ENCODE results near the gene CNPY2.

- TF ChIP-seq CTCF (IDR thresholded peaks at IDR 0.05): no peak
- TF ChIP-seq HOXA7 (CRISPR knock-in tag; IDR thresholded peaks at IDR 0.05): no peak
- TF ChIP-seq ELK1 (IDR thresholded peaks at IDR 0.05; ENCODE audit: low read depth, low read length): no peak
- no peak for TF ChIP-seq POLR2A (IDR thresholded peaks at IDR 0.05; ENCODE audit: low read length)
- no peak for TF ChIP-seq MAFK (IDR thresholded peaks at IDR 0.05; ENCODE audit: partially characterized antibody)
- TF ChIP-seq HMGXB4 (CRISPR knock-in tag; IDR thresholded peaks at IDR 0.05; ENCODE audit: borderline replicate concordance): no peak
- TF ChIP-seq USF2 (IDR thresholded peaks at IDR 0.05): no peak
- TF ChIP-seq HEYL (CRISPR knock-in tag; IDR thresholded peaks at IDR 0.05): no peak
- no peak for TF ChIP-seq EP300 (IDR thresholded peaks at IDR 0.05)
- no peak for TF ChIP-seq RAD21 (conservative IDR thresholded peaks at IDR 0.05 in 1 of 2, IDR thresholded peaks at IDR 0.05 in 1 of 2)
- no peak for TF ChIP-seq HOXB13 (CRISPR knock-in tag; IDR thresholded peaks at IDR 0.05; ENCODE audit: low read depth)
Observed at GRCh38 chr12:56286044-56286830, 29.6 kb downstream of the CNPY2 start.

Data from A549 (cell line).